ENCODE data around the gene SPACA7. TPM values are rescaled to one million over a fixed set of nuclear protein-coding genes. Genes with fewer than 3 reads are reported as not detected.

The SPACA7 gene
- total and polyA plus RNA-seq, 4 donors: not detected

DNA sequence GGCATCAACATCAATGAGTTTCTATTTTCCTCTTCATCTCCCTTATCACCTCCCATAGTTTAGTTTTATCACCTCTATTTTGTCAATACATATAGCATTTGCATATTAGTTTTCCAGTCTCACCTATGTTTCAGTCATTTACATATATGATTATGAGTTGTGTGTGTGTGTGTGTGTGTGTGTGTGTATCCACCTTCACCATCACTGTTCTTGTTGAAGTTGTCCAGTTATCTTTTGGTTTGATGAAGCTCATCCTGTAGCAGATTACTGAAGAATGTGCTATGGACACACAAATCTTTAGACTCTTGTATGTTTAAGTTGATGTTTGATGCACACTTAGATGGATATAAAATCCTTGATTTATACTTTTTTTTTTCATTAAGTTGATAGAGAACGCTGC is 40.5 kb downstream of the SPACA7 start:
- TF ChIP-seq, protein P1, sequence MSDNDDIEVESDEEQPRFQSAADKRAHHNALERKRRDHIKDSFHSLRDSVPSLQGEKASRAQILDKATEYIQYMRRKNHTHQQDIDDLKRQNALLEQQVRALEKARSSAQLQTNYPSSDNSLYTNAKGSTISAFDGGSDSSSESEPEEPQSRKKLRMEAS (IDR thresholded peaks at IDR 0.05): no peak
- TF ChIP-seq, protein P2, sequence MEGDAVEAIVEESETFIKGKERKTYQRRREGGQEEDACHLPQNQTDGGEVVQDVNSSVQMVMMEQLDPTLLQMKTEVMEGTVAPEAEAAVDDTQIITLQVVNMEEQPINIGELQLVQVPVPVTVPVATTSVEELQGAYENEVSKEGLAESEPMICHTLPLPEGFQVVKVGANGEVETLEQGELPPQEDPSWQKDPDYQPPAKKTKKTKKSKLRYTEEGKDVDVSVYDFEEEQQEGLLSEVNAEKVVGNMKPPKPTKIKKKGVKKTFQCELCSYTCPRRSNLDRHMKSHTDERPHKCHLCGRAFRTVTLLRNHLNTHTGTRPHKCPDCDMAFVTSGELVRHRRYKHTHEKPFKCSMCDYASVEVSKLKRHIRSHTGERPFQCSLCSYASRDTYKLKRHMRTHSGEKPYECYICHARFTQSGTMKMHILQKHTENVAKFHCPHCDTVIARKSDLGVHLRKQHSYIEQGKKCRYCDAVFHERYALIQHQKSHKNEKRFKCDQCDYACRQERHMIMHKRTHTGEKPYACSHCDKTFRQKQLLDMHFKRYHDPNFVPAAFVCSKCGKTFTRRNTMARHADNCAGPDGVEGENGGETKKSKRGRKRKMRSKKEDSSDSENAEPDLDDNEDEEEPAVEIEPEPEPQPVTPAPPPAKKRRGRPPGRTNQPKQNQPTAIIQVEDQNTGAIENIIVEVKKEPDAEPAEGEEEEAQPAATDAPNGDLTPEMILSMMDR (IDR thresholded peaks at IDR 0.05; ENCODE audit: low read depth, low read length, missing input control): no peak
- TF ChIP-seq YY1 (IDR thresholded peaks at IDR 0.05): no peak
- TF ChIP-seq SP1 (IDR thresholded peaks at IDR 0.05): no peak
- TF ChIP-seq FOXA1 (IDR thresholded peaks at IDR 0.05): no peak
- TF ChIP-seq RXRA (IDR thresholded peaks at IDR 0.05): no peak
- TF ChIP-seq, protein P3, sequence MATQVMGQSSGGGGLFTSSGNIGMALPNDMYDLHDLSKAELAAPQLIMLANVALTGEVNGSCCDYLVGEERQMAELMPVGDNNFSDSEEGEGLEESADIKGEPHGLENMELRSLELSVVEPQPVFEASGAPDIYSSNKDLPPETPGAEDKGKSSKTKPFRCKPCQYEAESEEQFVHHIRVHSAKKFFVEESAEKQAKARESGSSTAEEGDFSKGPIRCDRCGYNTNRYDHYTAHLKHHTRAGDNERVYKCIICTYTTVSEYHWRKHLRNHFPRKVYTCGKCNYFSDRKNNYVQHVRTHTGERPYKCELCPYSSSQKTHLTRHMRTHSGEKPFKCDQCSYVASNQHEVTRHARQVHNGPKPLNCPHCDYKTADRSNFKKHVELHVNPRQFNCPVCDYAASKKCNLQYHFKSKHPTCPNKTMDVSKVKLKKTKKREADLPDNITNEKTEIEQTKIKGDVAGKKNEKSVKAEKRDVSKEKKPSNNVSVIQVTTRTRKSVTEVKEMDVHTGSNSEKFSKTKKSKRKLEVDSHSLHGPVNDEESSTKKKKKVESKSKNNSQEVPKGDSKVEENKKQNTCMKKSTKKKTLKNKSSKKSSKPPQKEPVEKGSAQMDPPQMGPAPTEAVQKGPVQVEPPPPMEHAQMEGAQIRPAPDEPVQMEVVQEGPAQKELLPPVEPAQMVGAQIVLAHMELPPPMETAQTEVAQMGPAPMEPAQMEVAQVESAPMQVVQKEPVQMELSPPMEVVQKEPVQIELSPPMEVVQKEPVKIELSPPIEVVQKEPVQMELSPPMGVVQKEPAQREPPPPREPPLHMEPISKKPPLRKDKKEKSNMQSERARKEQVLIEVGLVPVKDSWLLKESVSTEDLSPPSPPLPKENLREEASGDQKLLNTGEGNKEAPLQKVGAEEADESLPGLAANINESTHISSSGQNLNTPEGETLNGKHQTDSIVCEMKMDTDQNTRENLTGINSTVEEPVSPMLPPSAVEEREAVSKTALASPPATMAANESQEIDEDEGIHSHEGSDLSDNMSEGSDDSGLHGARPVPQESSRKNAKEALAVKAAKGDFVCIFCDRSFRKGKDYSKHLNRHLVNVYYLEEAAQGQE (IDR thresholded peaks at IDR 0.05): no peak
- no peak for TF ChIP-seq RAD21 (IDR thresholded peaks at IDR 0.05)
- TF ChIP-seq HNF4A (conservative IDR thresholded peaks at IDR 0.05): no peak
- WGBS: 74% methylated on average over 1 of the region's 1 CpG

DNA sequence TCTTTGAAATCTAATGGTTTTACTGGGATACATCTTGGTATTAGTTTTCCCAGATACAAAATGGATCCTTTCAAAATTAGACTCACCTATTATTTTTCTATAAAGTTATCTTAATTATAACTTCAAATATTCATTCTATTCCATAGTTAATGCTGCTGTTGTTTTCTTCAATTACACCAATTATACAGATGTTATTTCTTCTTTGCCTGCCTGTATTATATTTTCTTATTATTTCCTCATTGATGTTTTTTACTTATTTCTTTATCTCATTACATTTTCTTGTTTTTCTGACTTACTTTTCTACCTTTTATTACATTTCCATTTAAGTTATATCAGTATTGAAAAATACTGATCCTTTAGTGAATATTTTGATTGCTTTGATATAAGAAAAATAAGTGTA is 40.9 kb downstream of the SPACA7 start:
- no peaks in the 10 kb centered on the region for H3K4me1 ChIP-seq (ENCODE audit: control insufficient read depth in 4 of 4, insufficient read depth in 4 of 4, low read length in 3 of 4)
- peaks cover 4 to 17% (median 13%) of the 10 kb centered on the region in 4 donors for H3K9me3 ChIP-seq (ENCODE audit: control insufficient read depth in 4 of 4, low read length in 3 of 4)
- DNase-seq (ENCODE audit: low spot score): no peak
- no peak overlapping the region for H3K9ac ChIP-seq (ENCODE audit: low read depth in 1 of 2, low read length in 2 of 2)
- no peak overlapping the region for H3K4me3 ChIP-seq (ENCODE audit: low read depth in 1 of 3, low read length in 3 of 3)
- no peak overlapping the region for H3K27ac ChIP-seq (ENCODE audit: low read depth in 1 of 2, low read length in 2 of 2)
- TF ChIP-seq HNF4A (conservative IDR thresholded peaks at IDR 0.05) (no peak), HNF4G (IDR thresholded peaks at IDR 0.05) (no peak)
- TF ChIP-seq, protein P2 (IDR thresholded peaks at IDR 0.05; ENCODE audit: low read depth, low read length, missing input control): no peak
- H3K27me3 ChIP-seq (ENCODE audit: control insufficient read depth in 4 of 4, insufficient read depth in 4 of 4, low read length in 3 of 4): no peaks in the 10 kb centered on the region
- peaks cover 0 to 13% (median 1%) of the 10 kb centered on the region in 4 donors for H3K36me3 ChIP-seq (ENCODE audit: control insufficient read depth in 4 of 4, insufficient read depth in 3 of 4, low read depth in 1 of 4, low read length in 3 of 4)

More for the DNA sequence above, 40.5 kb downstream of the SPACA7 start:
- DNase-seq (ENCODE audit: low spot score): no peak
- no peaks in the 10 kb centered on the region for H3K27me3 ChIP-seq (ENCODE audit: control insufficient read depth in 4 of 4, insufficient read depth in 4 of 4, low read length in 3 of 4)
- peaks cover 0 to 17% (median 2%) of the 10 kb centered on the region in 4 donors for H3K36me3 ChIP-seq (ENCODE audit: control insufficient read depth in 4 of 4, insufficient read depth in 3 of 4, low read depth in 1 of 4, low read length in 3 of 4)
- H3K4me1 ChIP-seq (ENCODE audit: control insufficient read depth in 4 of 4, insufficient read depth in 4 of 4, low read length in 3 of 4): no peaks in the 10 kb centered on the region
- peaks cover 4 to 17% (median 13%) of the 10 kb centered on the region in 4 donors for H3K9me3 ChIP-seq (ENCODE audit: control insufficient read depth in 4 of 4, low read length in 3 of 4)
- H3K27ac ChIP-seq (ENCODE audit: low read depth in 1 of 2, low read length in 2 of 2): no peak overlapping the region
- no peak overlapping the region for H3K4me3 ChIP-seq (ENCODE audit: low read depth in 1 of 3, low read length in 3 of 3)
- no peak overlapping the region for H3K9ac ChIP-seq (ENCODE audit: low read depth in 1 of 2, low read length in 2 of 2)
